HL-60/S4 treated with phorbol 12-myristate 13-acetate at 8.2 ng/mL for 4 days and 3 days (cell line): ENCODE results near the gene AKR1B1.
"Not testable (repeated sequence)": the region's sequence is repeated elsewhere in the genome, so short reads cannot be mapped to it uniquely, and the experiment has no call there.

Source experiments
- in situ Hi-C: fragments of 300-500 bp; cut with MboI; formaldehyde crosslinking; loops from 2 replicates; pipeline ENCODE4 v1.15.0; 2022; ENCODE audit warnings: low sequenced_read_pairs

The AKR1B1 gene

DNA sequence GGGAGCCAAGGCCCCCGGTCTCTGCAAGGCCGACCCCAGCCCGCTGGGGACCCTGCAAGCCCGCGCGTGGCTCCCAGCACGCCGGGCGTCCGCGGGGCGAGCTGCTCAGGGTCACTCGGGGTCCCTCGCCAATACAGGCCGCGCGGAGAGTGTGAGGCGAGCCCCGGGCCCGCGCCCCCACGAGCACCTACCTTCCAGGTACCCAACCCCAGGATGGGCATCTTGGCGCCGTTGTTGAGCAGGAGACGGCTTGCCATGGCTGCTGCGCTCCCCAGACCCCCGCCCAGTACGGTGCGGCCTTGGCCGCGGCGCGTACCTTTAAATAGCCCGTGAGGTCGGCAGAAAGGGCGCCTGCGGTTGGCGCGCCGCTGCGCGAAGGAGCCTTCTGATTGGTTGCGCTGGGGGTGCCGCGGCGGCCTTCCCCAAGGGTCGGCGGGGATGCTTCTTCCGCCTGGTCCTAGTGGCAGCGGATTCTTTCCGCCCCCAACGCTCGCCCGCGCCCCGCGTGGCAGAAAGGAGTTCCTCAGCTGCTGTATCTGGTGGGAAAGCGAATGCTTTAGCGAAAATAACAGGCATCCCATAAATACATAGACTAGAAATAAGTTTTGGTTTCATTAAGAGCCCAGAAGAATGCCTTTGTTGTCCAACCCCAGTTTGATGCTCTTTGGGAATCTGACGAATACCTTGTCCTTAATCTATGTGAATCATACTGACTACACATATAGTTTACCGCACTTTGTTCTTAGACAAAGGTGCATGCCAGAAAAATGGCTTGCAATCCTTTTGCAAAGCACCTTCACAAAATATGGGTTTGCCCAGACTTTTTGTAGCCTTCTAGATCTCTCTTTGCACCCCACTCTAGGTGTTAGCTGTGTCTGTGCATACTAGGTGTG is at the start of gene AKR1B1:
Gene AKR1B1, minus strand, starts transcription at position 295 of the 893 bp plus-strand sequence. Its CDS starts 38 bp downstream, at position 257.
- in situ Hi-C loops = no loop called here

DNA sequence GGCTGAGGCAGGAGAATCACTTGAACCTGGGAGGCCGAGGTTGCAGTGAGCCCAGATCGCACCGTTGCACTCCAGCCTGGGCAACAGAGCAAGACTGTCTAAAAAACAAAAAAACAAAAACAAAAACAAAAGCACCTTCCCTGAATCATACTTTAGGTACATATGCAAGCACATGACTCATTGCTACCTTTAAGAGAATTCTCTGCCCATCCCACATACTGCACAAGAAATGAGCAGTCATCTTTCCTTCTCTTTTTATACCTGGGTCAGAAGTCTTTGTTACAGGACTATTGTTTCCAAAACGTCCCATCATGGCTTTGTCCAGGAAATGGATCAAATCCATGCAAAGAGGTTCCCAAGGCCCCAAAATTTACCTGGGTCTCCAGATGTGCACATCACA is 47.0 kb upstream of the AKR1B1 start:
- in situ Hi-C loops = no loop called here

DNA sequence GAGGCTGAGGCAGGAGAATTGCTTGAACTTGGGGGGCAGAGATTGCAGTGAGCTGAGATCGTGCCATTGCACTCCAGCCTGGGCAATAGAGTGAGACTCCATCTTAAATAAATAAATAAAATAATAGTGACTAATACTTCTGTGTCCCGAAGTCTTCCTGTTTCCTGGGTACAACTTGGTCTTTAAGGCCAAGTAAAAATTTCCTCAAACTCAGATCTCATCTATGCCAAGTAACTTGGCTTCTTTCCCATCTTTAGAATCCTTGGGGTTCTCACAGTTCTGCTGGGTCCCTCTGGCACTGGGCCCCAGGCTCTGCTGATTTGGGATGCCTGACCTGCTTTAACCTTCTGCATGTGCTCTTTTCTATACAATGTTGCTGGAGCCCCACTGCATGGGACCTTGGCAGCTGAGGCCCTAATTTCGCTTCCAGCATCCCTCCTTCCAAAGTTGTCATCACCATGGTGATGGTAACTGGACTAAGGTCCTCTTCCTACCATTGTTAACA is 45.8 kb upstream of the AKR1B1 start:
- in situ Hi-C loops = no loop called here

DNA sequence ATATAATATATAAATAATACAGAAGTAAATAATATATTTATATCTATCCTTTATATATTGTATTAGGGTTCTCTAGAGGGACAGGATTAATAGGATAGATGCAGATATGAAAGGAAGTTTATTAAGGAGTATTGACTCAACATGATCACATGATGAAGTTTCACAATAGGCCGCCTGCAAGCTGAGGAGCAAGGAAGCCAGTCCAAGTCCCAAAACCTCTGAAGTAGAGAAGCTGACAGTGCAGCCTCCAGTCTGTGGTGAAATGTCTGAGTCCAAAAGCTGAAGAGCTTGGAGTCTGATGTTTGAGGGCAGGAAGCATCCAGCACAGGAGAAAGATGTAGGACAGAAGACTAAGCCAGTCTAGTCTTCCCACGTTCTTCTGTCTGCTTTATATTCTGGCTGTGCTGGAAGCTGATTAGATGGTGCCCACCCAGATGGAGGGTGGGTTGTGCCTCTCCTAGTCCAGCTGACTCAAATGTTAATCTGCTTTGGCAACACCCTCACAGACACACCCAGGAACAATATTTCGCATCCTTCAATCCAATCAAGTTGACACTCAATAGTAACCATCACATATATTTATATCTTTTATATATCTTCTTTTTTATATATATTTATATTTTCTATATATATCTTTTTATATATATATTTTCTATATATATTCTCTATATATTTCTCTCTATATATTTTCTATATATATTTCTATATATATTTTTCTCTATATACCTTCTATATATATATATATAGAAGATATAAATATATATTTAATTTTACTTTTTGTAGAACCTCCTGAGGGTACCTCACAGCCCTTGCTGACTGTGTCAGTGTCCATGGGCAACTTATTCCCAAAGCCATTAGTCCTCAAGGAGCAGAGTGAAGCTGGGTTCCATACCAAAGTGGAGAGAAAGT is 43.8 kb upstream of the AKR1B1 start:
- in situ Hi-C loops = no loop called here

DNA sequence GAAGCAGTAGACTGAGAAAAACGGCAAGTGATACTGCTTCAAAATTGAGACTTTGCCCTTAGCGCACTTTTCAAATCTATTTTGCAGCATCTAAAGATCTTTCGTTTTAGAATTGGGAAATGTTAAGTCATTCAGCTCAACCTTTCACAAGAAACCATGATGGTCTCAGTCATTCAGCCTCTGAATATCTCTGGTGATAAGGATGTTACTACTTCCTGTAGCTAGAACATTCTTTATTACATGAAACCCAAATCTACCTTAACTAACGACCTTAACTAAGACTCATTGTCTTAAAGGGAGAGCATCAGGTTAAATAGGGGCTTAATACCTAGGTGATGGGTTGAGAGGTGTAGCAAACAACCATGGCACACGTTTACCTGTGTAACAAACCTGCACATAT is 42.1 kb upstream of the AKR1B1 start:
- in situ Hi-C loops = no loop called here

DNA sequence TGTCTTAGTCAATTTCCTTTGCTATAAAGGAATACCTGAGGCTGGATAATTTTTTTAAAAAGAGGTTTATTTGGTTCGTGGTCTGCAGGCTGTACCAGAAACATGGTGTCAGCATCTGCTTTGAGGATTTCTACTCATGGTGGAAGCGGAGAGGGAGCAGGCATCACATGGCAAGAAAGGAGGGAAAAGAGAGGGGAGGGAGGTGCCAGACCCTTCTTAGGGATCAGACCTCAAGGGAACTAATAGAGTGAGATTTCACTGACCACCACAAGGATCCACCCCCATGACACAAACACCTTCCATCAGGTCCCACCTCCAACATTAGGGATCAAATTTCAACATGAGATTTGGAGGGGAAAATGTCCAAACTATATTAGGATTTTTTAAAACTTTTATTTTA is 41.5 kb upstream of the AKR1B1 start:
- in situ Hi-C loops = no loop called here

DNA sequence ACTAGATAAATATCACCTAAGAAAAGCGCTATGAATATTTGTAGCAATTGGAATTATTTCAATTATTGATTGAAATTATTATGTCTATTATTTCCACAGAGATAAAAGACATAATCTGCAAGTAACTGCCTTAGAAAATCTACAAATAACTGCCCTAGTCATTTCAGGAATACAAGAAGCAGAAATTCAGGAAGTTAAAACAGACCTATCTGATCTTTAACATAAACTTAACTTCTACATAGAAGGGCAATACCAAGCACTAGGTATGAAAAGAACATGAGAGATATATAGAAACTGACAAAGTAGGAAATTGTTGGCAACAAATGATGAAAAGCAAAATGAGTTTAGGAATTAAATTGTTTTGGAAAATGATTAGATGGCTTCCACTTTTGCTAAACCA is 36.6 kb upstream of the AKR1B1 start:
- in situ Hi-C loops = no loop called here

DNA sequence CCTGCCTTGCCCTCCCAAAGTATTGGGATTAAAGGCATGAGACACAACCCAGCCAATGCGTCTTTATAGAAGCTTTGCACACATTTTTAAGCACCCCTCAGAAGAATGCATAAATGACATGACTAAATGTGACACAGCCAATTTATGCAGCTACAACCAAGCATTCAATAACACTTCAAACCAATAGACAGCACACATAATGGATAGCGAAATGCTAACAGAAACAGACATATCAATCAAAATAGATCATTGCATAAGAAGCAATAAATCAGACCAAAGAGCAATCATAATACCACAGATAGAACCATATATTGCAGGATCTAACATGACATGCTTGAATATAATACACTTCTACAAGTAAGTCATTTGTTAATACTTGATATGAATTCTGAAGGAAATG is 34.2 kb upstream of the AKR1B1 start:
- in situ Hi-C loops = no loop called here

DNA sequence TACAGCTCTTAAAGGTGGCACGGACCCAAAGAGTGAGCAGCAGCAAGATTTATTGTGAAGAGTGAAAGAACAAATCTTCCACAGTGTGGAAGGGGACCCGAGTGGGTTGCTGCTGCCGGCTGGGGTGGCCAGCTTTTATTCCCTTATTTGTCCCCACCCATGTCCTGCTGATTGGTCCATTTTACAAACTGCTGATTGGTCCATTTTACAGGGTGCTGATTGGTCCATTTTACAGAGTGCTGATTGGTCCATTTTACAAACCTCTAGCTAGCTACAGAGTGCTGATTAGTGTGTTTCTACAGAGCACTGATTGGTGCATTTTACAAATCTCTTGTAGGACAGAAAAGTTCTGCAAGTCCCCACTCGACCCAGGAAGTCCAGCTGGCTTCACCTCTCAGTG is 28.8 kb upstream of the AKR1B1 start:
- in situ Hi-C loops = not testable (repeated sequence)

DNA sequence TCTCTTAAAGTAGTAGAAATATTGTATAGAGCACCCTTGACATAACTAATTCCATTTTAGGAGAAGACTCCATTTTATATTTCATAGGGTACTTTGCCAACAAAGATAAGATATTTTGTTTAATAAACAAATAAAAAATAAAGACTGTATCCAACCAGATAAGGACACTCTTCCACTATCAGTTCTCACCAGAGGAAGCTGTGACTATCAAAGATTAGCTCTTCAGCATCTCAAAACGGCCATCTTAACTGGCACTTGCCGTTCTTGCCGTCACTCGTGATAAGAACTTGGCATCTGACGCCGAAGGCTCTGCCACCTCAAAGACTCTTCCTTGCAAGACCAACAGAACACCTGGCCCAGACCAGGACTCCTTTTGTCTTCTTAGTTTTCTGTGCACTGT is 26.3 kb upstream of the AKR1B1 start:
- in situ Hi-C loops = no loop called here

DNA sequence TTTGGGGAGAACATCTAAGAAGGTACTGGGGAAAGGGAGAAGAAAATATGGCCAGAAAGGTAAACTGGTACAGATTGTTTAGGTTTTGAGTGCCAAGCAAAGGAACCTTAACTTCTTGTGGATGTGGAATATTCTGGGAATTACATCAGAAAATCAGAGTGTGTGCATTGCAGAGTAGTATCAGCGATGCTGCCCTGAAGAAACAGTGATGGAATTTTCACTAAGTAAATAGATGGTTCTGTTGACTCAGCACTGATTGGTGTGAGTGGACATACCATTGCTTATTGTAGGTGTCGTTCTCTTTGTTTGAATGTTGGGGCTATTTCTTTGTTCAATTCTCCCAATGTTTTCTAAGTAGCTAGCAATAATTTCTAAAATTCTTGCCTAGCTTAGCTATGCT is 24.4 kb upstream of the AKR1B1 start:
- in situ Hi-C loops = no loop called here

DNA sequence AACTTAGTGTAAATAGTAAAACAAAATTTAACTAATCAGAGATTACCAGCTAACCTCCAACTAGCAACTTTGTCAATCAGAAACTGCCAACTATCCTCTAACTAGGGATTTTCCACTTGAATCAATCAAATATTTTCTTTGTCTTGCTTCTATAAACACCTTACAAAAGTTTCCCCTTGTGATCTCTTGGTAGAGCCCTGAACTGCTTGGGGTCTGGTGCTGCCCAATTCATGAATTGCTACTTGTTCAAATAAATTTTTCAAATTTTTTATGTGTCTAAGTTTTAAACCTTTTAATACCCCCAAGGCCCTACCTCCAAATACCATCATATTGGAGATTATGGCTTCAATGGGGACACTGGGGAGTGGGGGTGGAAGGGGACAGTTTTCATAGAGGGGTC is 24.0 kb upstream of the AKR1B1 start:
- in situ Hi-C loops = no loop called here

DNA sequence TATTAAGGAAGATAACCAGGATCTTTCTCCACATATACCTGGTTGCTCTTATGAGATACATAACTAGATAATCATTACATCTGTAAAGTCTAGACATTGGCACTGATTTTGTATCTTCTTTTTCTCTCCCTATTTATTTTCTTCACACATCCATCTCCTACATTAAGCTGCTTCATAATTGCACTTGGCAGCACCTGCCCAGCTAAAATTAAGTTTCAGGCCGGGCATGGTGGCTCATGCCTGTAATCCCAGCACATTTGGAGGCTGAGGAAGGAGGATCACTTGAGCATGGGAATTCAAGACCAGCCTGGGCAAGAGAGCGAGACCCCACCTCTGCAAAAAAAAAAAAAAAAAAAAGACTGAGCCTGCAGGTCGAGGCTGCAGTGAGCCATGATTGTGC is 22.3 kb upstream of the AKR1B1 start:
- in situ Hi-C loops = no loop called here

DNA sequence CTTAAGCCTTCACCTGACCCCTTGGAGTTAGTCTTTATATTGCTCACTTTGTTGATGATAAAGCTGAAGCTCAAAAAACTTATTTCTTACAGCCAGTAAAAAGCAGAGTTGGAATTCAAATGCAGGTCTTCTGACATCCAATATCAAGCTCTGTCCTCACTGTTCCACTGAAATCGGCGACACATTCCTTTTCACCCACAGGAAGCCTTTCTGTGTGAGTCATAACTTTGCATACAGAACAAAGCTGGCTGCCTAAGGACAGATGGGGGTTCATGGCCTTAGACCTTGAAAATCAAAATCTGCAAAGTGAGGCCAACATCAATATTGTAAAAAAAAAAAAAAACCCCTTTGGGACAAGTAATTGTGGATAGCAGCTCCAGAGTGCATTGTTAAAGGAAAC is 21.8 kb upstream of the AKR1B1 start:
- in situ Hi-C loops = no loop called here

DNA sequence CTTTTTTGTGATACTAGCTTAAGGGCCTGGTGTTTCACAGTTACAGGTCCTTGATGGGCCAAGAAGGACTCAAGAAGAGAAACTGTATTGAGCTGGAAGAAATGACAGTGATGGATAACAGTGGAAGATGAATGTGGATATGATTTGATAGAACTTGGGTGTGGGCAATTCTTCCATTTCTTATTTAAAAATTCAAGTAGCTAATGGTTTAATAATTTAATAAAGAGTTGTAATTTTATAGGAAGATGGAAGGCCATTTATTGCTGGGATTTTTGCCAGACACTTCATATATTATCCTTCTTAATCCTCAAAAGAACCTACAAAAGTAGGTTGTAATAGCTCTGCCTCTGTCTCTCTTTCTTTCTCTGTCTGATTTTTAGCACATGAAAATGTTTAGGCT is 21.3 kb upstream of the AKR1B1 start:
- in situ Hi-C loops = no loop called here

DNA sequence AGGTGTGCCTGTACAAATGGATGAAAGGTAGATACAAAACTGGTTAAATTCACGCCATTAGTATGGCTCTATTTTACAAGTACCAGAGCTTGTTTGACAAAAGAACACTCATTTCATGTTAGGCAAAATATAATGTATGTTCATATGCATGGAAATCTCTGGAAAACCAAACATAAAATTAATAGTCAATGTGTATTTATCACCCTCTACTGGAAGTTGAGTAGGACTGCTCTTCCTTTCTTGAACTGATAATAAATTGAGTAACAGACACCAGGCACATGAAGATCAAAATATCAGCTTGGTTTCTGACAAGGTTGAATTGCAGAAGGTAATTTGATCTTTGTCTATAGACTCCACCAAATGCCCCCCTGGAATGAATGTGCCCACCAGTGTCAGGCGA is 19.8 kb upstream of the AKR1B1 start:
- in situ Hi-C loops = no loop called here

DNA sequence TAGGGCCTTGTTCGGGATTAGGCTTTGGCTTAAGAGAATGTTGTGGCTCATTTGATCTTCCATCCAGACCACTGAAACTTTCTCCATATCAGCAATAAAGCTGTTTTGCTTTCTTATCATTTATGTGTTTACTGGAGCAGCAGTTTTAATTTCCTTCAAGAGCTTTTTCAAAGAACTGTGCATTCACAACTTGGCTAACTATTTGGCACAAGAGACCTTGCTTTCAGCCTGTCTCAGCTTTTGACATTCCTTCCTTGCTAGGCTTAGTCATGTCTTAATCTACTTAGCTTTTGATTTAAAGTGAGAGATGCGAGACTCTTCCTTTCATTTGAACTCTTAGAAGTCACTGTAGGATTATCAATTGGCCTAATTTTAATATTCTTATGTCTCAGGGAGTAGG is 19.1 kb upstream of the AKR1B1 start:
- in situ Hi-C loops = no loop called here

DNA sequence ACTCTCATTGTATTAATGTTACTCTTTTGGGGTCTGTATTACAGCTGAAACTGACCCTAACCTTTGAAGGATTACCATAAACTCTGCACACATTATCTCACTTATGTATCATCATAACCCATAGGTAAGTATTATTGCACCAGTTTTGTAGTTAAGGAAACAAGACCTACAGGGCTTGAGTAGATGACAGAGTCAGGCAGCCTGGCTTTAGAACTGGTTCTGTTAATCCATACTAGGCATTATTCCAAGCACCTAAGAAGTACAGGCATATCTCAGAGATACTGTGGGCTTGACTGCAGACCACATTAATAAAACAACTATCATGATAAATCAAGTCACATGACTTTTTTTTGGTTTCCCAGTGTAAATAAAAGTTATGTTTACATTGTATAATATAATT is 17.1 kb upstream of the AKR1B1 start:
- in situ Hi-C loops = no loop called here

DNA sequence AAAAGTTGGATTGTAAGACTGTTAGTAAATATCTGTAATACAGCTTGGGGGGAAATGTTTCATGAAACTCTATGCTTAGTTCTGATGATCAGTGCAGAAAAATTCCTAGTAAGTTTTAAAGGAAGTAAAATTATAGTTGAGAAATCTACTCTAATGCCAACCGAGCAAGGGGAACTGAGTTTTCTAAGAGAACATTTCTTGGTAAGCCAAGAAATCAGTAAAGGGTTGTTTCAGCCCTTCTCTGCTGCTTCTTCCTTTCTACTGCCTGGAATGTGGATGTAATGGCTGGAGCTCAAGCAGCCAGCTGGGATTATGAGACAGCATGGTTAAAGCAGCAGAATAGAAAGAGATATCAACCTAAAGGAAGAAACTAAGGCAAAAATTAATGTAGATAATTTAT is 15.9 kb upstream of the AKR1B1 start:
- in situ Hi-C loops = no loop called here

DNA sequence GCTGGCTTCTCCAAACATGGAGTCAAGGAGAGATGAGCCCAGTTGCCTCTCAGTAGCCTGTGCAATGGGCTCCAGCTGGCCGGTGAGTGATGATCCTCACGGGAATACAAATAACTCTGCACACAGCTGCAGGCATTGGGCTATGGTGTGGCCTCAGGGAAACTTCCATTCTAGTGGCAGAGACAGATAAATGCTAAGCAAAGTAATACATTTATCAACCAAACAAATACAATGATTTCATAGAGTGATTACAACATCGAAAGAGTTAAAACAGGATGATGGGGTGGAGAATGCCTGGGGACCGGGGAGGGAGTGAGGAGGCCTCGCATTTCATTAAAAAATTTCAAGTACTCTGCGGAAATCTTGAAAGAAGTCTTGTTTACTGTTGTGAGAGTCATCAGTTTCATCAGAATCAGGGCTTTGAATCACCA is 15.0 kb upstream of the AKR1B1 start:
- in situ Hi-C loops = no loop called here

DNA sequence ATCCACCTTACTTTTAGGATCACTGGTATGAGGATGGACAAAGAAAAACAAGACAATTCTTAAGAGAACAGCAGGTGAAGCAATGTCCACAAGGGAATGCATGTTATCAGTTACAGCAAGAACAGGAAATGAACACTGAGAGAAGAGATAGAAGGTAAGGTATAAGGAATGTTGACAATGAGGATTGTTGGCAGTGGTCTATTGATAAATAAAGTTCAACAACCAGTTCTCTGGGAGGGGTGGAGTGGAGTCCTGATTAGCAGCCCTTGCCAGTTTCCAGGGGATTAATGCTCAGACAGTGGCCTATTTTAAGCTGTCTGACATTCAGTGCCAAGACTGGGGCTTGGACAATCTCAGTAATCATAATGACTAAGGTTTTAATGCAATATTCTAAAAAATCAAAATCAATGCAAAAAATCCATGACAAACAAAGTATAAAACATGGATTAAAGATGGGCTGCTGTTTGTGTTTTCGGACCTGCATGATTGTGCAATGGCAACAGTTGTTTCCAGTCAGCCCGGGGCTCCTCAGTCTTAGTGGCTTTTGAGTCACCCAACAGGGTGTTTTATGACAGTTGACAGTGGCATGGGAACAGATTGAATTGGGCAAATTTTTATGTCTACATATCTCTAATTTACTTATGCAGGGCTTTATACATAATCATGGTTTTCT is 13.8 kb upstream of the AKR1B1 start:
- in situ Hi-C loops = no loop called here
